GM12873 (cell line): Measurements from ENCODE around the gene NKX6-2.

Experiments
- TF ChIP-seq, protein P1 (sequence below): IDR thresholded peaks from 2 replicates; pipeline ENCODE4 v1.5.1; 2012; ENCODE audit warnings: low read depth, mild to moderate bottlenecking, moderate library complexity, low read length, control low read depth; ENCODE audit not compliant: insufficient read depth; ENCODE audit errors: missing control alignments

NKX6-2 gene

GRCh38 chr10:132785723-132786475, at the start of gene NKX6-2:
Gene NKX6-2 (minus strand): TSS chr10:132786147. CDS start chr10:132785948, 199 bp downstream.
- TF ChIP-seq, protein P1, sequence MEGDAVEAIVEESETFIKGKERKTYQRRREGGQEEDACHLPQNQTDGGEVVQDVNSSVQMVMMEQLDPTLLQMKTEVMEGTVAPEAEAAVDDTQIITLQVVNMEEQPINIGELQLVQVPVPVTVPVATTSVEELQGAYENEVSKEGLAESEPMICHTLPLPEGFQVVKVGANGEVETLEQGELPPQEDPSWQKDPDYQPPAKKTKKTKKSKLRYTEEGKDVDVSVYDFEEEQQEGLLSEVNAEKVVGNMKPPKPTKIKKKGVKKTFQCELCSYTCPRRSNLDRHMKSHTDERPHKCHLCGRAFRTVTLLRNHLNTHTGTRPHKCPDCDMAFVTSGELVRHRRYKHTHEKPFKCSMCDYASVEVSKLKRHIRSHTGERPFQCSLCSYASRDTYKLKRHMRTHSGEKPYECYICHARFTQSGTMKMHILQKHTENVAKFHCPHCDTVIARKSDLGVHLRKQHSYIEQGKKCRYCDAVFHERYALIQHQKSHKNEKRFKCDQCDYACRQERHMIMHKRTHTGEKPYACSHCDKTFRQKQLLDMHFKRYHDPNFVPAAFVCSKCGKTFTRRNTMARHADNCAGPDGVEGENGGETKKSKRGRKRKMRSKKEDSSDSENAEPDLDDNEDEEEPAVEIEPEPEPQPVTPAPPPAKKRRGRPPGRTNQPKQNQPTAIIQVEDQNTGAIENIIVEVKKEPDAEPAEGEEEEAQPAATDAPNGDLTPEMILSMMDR: no peak

- TF ChIP-seq, protein P1: no peak
These were observed 49.2 kb upstream of the NKX6-2 start for GRCh38 chr10:132834891-132835847.

GRCh38 chr10:132834311-132834761, 48.4 kb upstream of the NKX6-2 start:
- TF ChIP-seq, protein P1: no peak

GRCh38 chr10:132833421-132834111, 47.6 kb upstream of the NKX6-2 start:
- TF ChIP-seq, protein P1: no peak

DNA sequence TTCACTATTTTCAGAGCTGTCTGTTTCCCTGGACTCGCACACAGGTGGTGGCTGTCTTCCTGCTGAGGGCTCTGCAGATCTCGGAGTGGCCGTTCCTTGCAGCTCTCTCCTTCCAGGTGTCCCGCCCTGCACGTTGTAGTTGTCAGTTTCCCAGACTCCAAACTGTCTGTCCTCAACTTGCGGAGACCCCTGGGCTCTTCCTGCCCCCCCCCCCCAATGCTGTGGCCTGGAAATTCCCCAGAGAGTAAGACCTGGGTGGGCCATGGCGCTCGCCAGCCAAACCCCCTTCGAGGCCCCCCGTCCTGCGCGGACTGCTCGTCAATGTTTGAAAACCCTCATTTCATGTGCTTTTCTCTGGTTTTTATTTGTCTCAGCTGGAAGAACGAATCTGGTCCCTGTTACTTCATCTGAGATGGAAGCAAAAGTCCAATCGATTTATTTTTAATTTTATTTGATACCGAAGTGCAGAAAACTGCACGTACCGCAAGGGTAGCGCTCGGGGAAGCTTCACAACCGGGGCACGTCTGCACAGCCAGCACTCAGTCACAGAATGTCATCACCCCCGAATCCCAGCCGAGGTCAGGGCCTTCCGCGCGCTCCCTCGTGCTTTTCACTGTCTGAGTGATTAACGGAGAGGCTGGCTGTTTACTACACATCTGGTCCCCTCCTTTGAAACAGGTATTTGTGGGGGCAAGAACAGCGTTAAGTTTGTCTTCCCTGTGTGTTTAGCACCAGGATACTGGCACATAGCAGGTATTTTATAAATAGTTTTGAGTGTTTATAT, 46.4 kb upstream of the NKX6-2 start:
- TF ChIP-seq, protein P1: no peak

DNA sequence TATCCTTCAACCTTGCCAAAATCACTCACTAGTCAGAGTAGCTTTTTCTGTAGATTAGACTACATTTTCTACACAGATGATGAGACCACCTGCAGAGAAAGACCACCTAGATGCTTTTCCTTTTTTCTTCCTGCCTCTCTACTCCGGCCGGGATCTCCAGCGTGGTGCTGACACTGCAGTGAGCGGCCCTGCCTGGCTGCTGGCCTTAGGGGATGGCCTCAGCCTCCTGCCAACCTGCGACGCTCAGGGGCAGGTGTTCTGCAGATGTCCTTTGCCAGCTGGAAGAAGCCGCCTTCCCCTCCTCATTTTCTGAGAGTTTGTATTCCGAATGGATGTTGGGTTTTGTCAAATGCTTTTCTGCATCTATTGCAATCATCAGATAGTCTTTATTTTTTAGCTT, 43.5 kb upstream of the NKX6-2 start:
- TF ChIP-seq, protein P1: no peak
